IMR-90 (cell line): ENCODE measurements around the gene EREG. TPM values are rescaled to one million over a fixed set of nuclear protein-coding genes. Genes with fewer than 3 reads are reported as not detected.

Experiments
- ATAC-seq: fragments of 200-7000 bp; cut with Tn5 transposase; 2 replicates; pipeline ENCODE4 v1.9.1; 2020; ENCODE audit warnings: low read depth, mild to moderate bottlenecking, moderate library complexity
- BruUV-seq: library from RNA; stranded (reverse); fragments of 400-500 nt; replicated peaks from 2 replicates; lab custom pipeline; 2021; lab: Mats Ljungman, UMichigan
- CTCF ChIA-PET: fragments of 300-600 bp; formaldehyde crosslinking; extraction: SDS; loops from one replicate; lab custom pipeline; 2021; ENCODE audit warnings: antibody characterized with exemption; lab: Yijun Ruan, JAX
- POLR2A ChIA-PET: fragments of 300-600 bp; sonication (Branson Sonifier 250); formaldehyde crosslinking; loops from one replicate; lab custom pipeline; 2022; ENCODE audit warnings: antibody characterized with exemption; ENCODE audit not compliant: unreplicated experiment; lab: Charles Lee
- DNase-seq: peaks from one replicate; pipeline ENCODE4 v3.0.0; 2013
- H2AFZ ChIP-seq: replicated peaks from 2 replicates; pipeline ENCODE3; 2013; ENCODE audit warnings: low read length, mild to moderate bottlenecking; ENCODE audit not compliant: poor library complexity
- H2AK5ac ChIP-seq: 2 replicates; pipeline ENCODE4 v1.6.1; 2013; ENCODE audit warnings: low read depth, low read length, inconsistent platforms
- H2AK9ac ChIP-seq: replicated peaks from 2 replicates; pipeline ENCODE3; 2013; ENCODE audit warnings: mild to moderate bottlenecking, low read depth, low read length, moderate library complexity; ENCODE audit not compliant: poor library complexity
- H2BK120ac ChIP-seq: 2 replicates; pipeline ENCODE4 v1.6.1; 2013; ENCODE audit warnings: low read depth, low read length, inconsistent platforms
- H2BK15ac ChIP-seq: 3 replicates; pipeline ENCODE4 v1.6.1; 2013; ENCODE audit warnings: low read depth, low read length, inconsistent platforms
- H2BK20ac ChIP-seq: 2 replicates; pipeline ENCODE4 v1.6.1; 2013; ENCODE audit warnings: low read depth, mild to moderate bottlenecking, inconsistent platforms, low read length, moderate library complexity
- H2BK5ac ChIP-seq: 2 replicates; pipeline ENCODE4 v1.6.1; 2013; ENCODE audit warnings: mild to moderate bottlenecking, low read depth, low read length, inconsistent platforms; ENCODE audit not compliant: poor library complexity, severe bottlenecking
- H3K14ac ChIP-seq: replicated peaks from 2 replicates; pipeline ENCODE4 v1.6.1; 2013; ENCODE audit warnings: low read depth, low read length, inconsistent platforms
- H3K18ac ChIP-seq: 2 replicates; pipeline ENCODE4 v1.6.1; 2013; ENCODE audit warnings: low read depth, low read length, control low read depth
- H3K23ac ChIP-seq: 2 replicates; pipeline ENCODE4 v1.6.1; 2013; ENCODE audit warnings: low read depth, low read length, inconsistent platforms
- H3K27ac ChIP-seq: 2 replicates; pipeline ENCODE4 v1.5.1; 2013; ENCODE audit warnings: mild to moderate bottlenecking, control low read depth, low read length; ENCODE audit not compliant: insufficient read depth
- H3K27me3 ChIP-seq: 2 replicates; pipeline ENCODE4 v1.6.1; 2013; ENCODE audit warnings: low read length; ENCODE audit not compliant: control insufficient read depth, insufficient read depth
- H3K36me3 ChIP-seq: 2 replicates; pipeline ENCODE4 v1.6.1; 2013; ENCODE audit warnings: low read length, mixed read lengths; ENCODE audit not compliant: control insufficient read depth, insufficient read depth
- H3K4ac ChIP-seq: 2 replicates; pipeline ENCODE4 v1.6.1; 2013; ENCODE audit warnings: low read depth, low read length, inconsistent platforms
- H3K4me1 ChIP-seq: 2 replicates; pipeline ENCODE4 v1.6.1; 2013; ENCODE audit warnings: low read length, mixed read lengths; ENCODE audit not compliant: control insufficient read depth, insufficient read depth
- H3K4me2 ChIP-seq: 2 replicates; pipeline ENCODE4 v1.6.1; 2013; ENCODE audit warnings: low read depth, mild to moderate bottlenecking, control low read depth, low read length, moderate library complexity
- H3K4me3 ChIP-seq: 2 replicates; pipeline ENCODE4 v1.5.1; 2013; ENCODE audit warnings: low read depth, mild to moderate bottlenecking, control low read depth, low read length, moderate library complexity; ENCODE audit not compliant: insufficient read depth
- H3K56ac ChIP-seq: 2 replicates; pipeline ENCODE4 v1.6.1; 2013; ENCODE audit warnings: low read length, inconsistent platforms; ENCODE audit not compliant: insufficient read depth; ENCODE audit errors: extremely low read depth
- H3K79me1 ChIP-seq, 2 experiments: 2 replicates each; pipeline ENCODE4 v1.6.1; 2013; ENCODE audit warnings: low read length in 2 of 2, inconsistent platforms in 1 of 2, low read depth in 1 of 2
- H3K9ac ChIP-seq: 2 replicates; pipeline ENCODE4 v1.6.1; 2013; ENCODE audit warnings: low read depth, low read length, control low read depth
- H3K9me1 ChIP-seq: 2 replicates; pipeline ENCODE4 v1.6.1; 2013; ENCODE audit warnings: low read length, inconsistent platforms; ENCODE audit not compliant: insufficient read depth
- H3K9me3 ChIP-seq: 2 replicates; pipeline ENCODE4 v1.6.1; 2013; ENCODE audit warnings: low read length; ENCODE audit not compliant: control insufficient read depth, insufficient read depth
- H4K20me1 ChIP-seq: 2 replicates; pipeline ENCODE4 v1.6.1; 2013; ENCODE audit warnings: low read length, inconsistent platforms; ENCODE audit not compliant: insufficient read depth
- H4K5ac ChIP-seq: 2 replicates; pipeline ENCODE4 v1.6.1; 2013; ENCODE audit warnings: mild to moderate bottlenecking, low read depth, low read length, control low read depth
- H4K8ac ChIP-seq, 2 experiments: 2 replicates each; pipeline ENCODE4 v1.6.1; 2013; ENCODE audit warnings: low read depth in 2 of 2, low read length in 2 of 2, control low read depth in 1 of 2, inconsistent platforms in 1 of 2
- H4K91ac ChIP-seq: 2 replicates; pipeline ENCODE4 v1.6.1; 2013; ENCODE audit warnings: low read depth, low read length, inconsistent platforms; ENCODE audit not compliant: insufficient read depth
- BHLHE40 ChIP-seq: fragments of 150-350 bp; IDR thresholded peaks from 2 replicates; pipeline ENCODE4 v1.6.1; 2016; ENCODE audit warnings: mild to moderate bottlenecking, low read depth, low read length
- CEBPB ChIP-seq: IDR thresholded peaks from 2 replicates; pipeline ENCODE4 v1.6.1; 2012; ENCODE audit warnings: low read depth, low read length, improper control_type of control experiment
- CHD1 ChIP-seq: IDR thresholded peaks from 2 replicates; pipeline ENCODE4 v1.6.1; 2012; ENCODE audit warnings: low read depth, low read length, improper control_type of control experiment
- CTCF ChIP-seq: conservative IDR thresholded peaks from 2 replicates; pipeline ENCODE4 v1.5.1; 2012; ENCODE audit warnings: mild to moderate bottlenecking, low read depth, low read length, improper control_type of control experiment
- ELK1 ChIP-seq: fragments of 150-350 bp; IDR thresholded peaks from 2 replicates; pipeline ENCODE4 v1.6.1; 2016; ENCODE audit warnings: low read depth, mild to moderate bottlenecking, low read length, moderate library complexity, borderline replicate concordance
- FOS ChIP-seq: fragments of 150-350 bp; IDR thresholded peaks from 2 replicates; pipeline ENCODE4 v1.6.1; 2016; ENCODE audit warnings: low read depth, low read length
- MAFK ChIP-seq: IDR thresholded peaks from 2 replicates; pipeline ENCODE4 v1.6.1; 2012; ENCODE audit warnings: low read depth, low read length, improper control_type of control experiment
- MAZ ChIP-seq: IDR thresholded peaks from 2 replicates; pipeline ENCODE4 v1.6.1; 2012; ENCODE audit warnings: low read depth, mild to moderate bottlenecking, low read length, improper control_type of control experiment, moderate library complexity, borderline replicate concordance
- MXI1 ChIP-seq: IDR thresholded peaks from 2 replicates; pipeline ENCODE4 v1.6.1; 2012; ENCODE audit warnings: low read depth, mild to moderate bottlenecking, low read length, moderate library complexity, borderline replicate concordance
- NFE2L2 ChIP-seq: fragments of 150-350 bp; IDR thresholded peaks from 2 replicates; pipeline ENCODE4 v1.6.1; 2016; ENCODE audit warnings: low read depth, mild to moderate bottlenecking, low read length
- POLR2A ChIP-seq: IDR thresholded peaks from 2 replicates; pipeline ENCODE4 v1.6.1; 2012; ENCODE audit warnings: mild to moderate bottlenecking, low read depth, low read length
- RAD21 ChIP-seq: IDR thresholded peaks from 2 replicates; pipeline ENCODE4 v1.6.1; 2012; ENCODE audit warnings: low read length, improper control_type of control experiment
- RCOR1 ChIP-seq: IDR thresholded peaks from 2 replicates; pipeline ENCODE4 v1.6.1; 2012; ENCODE audit warnings: mild to moderate bottlenecking, low read length, improper control_type of control experiment; ENCODE audit not compliant: insufficient replicate concordance
- RFX5 ChIP-seq: IDR thresholded peaks from 2 replicates; pipeline ENCODE4 v1.8.0; 2012; ENCODE audit warnings: low read depth, mild to moderate bottlenecking, low read length, moderate library complexity
- SMC3 ChIP-seq: fragments of 150-350 bp; IDR thresholded peaks from 2 replicates; pipeline ENCODE4 v1.6.1; 2016; ENCODE audit warnings: low read depth, mild to moderate bottlenecking, antibody characterized with exemption, low read length, moderate library complexity
- USF2 ChIP-seq: fragments of 150-350 bp; IDR thresholded peaks from 2 replicates; pipeline ENCODE4 v1.6.1; 2017; ENCODE audit warnings: mild to moderate bottlenecking, antibody characterized with exemption, low read length, low read depth
- dilution Hi-C: fragments of 300-500 bp; cut with HindIII; formaldehyde crosslinking; loops from one replicate; pipeline ENCODE4 v1.14.3; 2018; ENCODE audit warnings: low sequenced_read_pairs; ENCODE audit not compliant: unreplicated experiment
- in situ Hi-C: fragments of 300-500 bp; cut with MboI; formaldehyde crosslinking; loops from 3 replicates; pipeline ENCODE4 v1.14.3; 2019; ENCODE audit warnings: low sequenced_read_pairs, inconsistent platforms, mixed read lengths
- intact Hi-C: fragments of 100-400 bp; cut with micrococcal nuclease; formaldehyde crosslinking; loops from 2 replicates; pipeline ENCODE4 v1.10.0; 2022
- polyA plus RNA-seq, 3 experiments: library from polyadenylated mRNA; depleted of rRNA; stranded (reverse); fragments of >200 nt; gene quantifications; 2 replicates each; pipeline ENCODE4 v1.2.3, GENCODE V29; 2012; ENCODE audit warnings: low replicate concordance in 1 of 3
- total RNA-seq: library from RNA; depleted of rRNA; stranded (reverse); fragments of >200 nt; gene quantifications from 2 replicates; pipeline ENCODE4 v1.2.3, GENCODE V29; 2012

The EREG gene
- total and polyA plus RNA-seq, 2 of the 4 experiments (the other 2 are of a cell fraction), result 0.26 to 0.36 TPM

GRCh38 chr4:74378573-74378972 is 13.6 kb downstream of the EREG start:
- no peaks in the 10 kb centered on the region for H3K27me3 ChIP-seq
- no TSS peak for BruUV-seq
- no peaks in the 10 kb centered on the region for H3K4me1 ChIP-seq
- no peak overlapping the region for H2BK5ac ChIP-seq
- no peak overlapping the region for H2AK9ac ChIP-seq
- no peak for TF ChIP-seq CHD1
- no peak for TF ChIP-seq ELK1
- no peak for TF ChIP-seq RCOR1
- TF ChIP-seq MAZ, result no peak
- no peak for TF ChIP-seq RAD21
- no peak for TF ChIP-seq SMC3
- TF ChIP-seq MXI1, result no peak
- no peak for TF ChIP-seq FOS
- no peak for TF ChIP-seq RFX5
- no peak for TF ChIP-seq NFE2L2
- no peak for TF ChIP-seq POLR2A
- no peak for TF ChIP-seq CEBPB
- TF ChIP-seq MAFK, result no peak
- TF ChIP-seq CTCF, result no peak
- no peak for TF ChIP-seq BHLHE40
- TF ChIP-seq USF2, result no peak
- no peak overlapping the region for H2AFZ ChIP-seq
- no peak overlapping the region for H3K4me2 ChIP-seq
- no peaks in the 10 kb centered on the region for H3K9me1 ChIP-seq
- H3K4ac ChIP-seq, result no peak overlapping the region
- no peak overlapping the region for H3K9ac ChIP-seq
- no peak overlapping the region for H4K91ac ChIP-seq
- ChIA-PET CTCF (interaction anchor here (1.0 to 3.3 kb wide), 5 partner anchors 59 to 283 kb away, joined by 3 to 34 read pairs (median 6); partner anchors contain the start of gene AREG), POLR2A (interaction anchor here (0.5 kb wide), 1 partner anchor 60 kb away, joined by 7 read pairs; no protein-coding TSS in a partner anchor)
- dilution Hi-C loops (no loop called here), in situ Hi-C loops (loop anchor here (5.0 kb wide), 1 partner anchor 154 kb away; no protein-coding TSS in a partner anchor), intact Hi-C loops (no loop called here)
- H3K27ac ChIP-seq, result no peak overlapping the region
- ATAC-seq (no peak), DNase-seq (peak; percentile 35)
- H3K18ac ChIP-seq, result no peak overlapping the region
- H2BK15ac ChIP-seq, result no peak overlapping the region
- no peaks in the 10 kb centered on the region for H4K20me1 ChIP-seq
- no peak overlapping the region for H3K23ac ChIP-seq
- H3K56ac ChIP-seq, result no peak overlapping the region
- H3K36me3 ChIP-seq, result no peaks in the 10 kb centered on the region; the same call in 1 of the 2 replicates
- H3K79me1 ChIP-seq, result no peaks in the 10 kb centered on the region
- no peaks in the 10 kb centered on the region for H3K9me3 ChIP-seq
- H2BK120ac ChIP-seq, result no peak overlapping the region
- no peak overlapping the region for H3K4me3 ChIP-seq
- no peak overlapping the region for H4K8ac ChIP-seq
- no peak overlapping the region for H2BK20ac ChIP-seq
- no peak overlapping the region for H4K5ac ChIP-seq
- H3K14ac ChIP-seq, result no peak overlapping the region
- no peak overlapping the region for H2AK5ac ChIP-seq
